Lung (tissue), 12 donors: ENCODE measurements around the gene KCNH5. TPM values are rescaled to one million over a fixed set of nuclear protein-coding genes. Genes with fewer than 3 reads are reported as not detected.
"Not testable (repeated sequence)": the region's sequence is repeated elsewhere in the genome, so short reads cannot be mapped to it uniquely, and the experiment has no call there.

Experiments
- ATAC-seq: fragments of 200-7000 bp; cut with Tn5 transposase; one replicate; pipeline ENCODE4 v1.9.1; 2020; ENCODE audit warnings: moderate number of reproducible peaks; ENCODE audit not compliant: insufficient read depth, low FRiP score
- DNase-seq, 3 donors: peaks; one replicate each; pipeline ENCODE4 v3.0.0-alpha.2; 2013 to 2017
- H3K27ac ChIP-seq, 2 donors: one replicate each; pipeline ENCODE4 v1.5.1; 2013; ENCODE audit warnings: mild to moderate bottlenecking in 2 of 2, moderate library complexity in 2 of 2, control low read depth in 1 of 2, inconsistent platforms in 1 of 2, low read depth in 1 of 2, low read length in 1 of 2
- H3K27me3 ChIP-seq, 3 donors: one replicate each; pipeline ENCODE4 v1.5.1; 2013; ENCODE audit warnings: low read length in 2 of 3; ENCODE audit not compliant: control insufficient read depth in 3 of 3, insufficient read depth in 3 of 3
- H3K36me3 ChIP-seq, 4 donors: one replicate each; pipeline ENCODE4 v1.5.1; 2013; ENCODE audit warnings: low read length in 4 of 4, mild to moderate bottlenecking in 1 of 4, moderate library complexity in 1 of 4; ENCODE audit not compliant: control insufficient read depth in 4 of 4, insufficient read depth in 4 of 4
- H3K4me1 ChIP-seq, 5 donors: one replicate each; pipeline ENCODE4 v1.5.1; 2013; ENCODE audit warnings: low read length in 5 of 5, mild to moderate bottlenecking in 2 of 5, moderate library complexity in 1 of 5; ENCODE audit not compliant: control insufficient read depth in 5 of 5, insufficient read depth in 5 of 5
- H3K4me3 ChIP-seq: one replicate; pipeline ENCODE4 v1.5.1; 2013; ENCODE audit warnings: mild to moderate bottlenecking, control low read depth, moderate library complexity
- H3K9ac ChIP-seq, 2 donors: one replicate each; pipeline ENCODE4 v1.5.1; 2013; ENCODE audit warnings: low read length in 2 of 2, control low read depth in 1 of 2; ENCODE audit not compliant: insufficient read depth in 1 of 2
- H3K9me3 ChIP-seq, 4 donors: one replicate each; pipeline ENCODE4 v1.5.1; 2013; ENCODE audit warnings: low read length in 3 of 4, mild to moderate bottlenecking in 1 of 4, moderate library complexity in 1 of 4; ENCODE audit not compliant: control insufficient read depth in 4 of 4, insufficient read depth in 3 of 4
- CTCF ChIP-seq: IDR thresholded peaks from 2 replicates; pipeline ENCODE4 v1.5.1; 2012; ENCODE audit warnings: mild to moderate bottlenecking; ENCODE audit errors: control extremely low read depth, extremely low read depth
- WGBS, 2 donors: extraction: QIAGEN DNeasy Blood & Tissue Kit; methylation state at CpG; one replicate each; pipeline ENCODE4 v1.1.7; 2013; 5-methylcytosine and 5-hydroxymethylcytosine counted together
- polyA plus RNA-seq, 2 donors: library from polyadenylated mRNA; stranded (reverse); fragments of 200-250 nt; gene quantifications; one replicate each; pipeline ENCODE4 v1.2.1, GENCODE V29; 2013
- total RNA-seq, 2 donors: library from RNA; depleted of rRNA in 1 of 2; stranded (reverse); fragments of >200 nt in 1 of 2; gene quantifications; one replicate each; pipeline ENCODE4 v1.2.1, GENCODE V29; 2014 to 2021
- donor health status: control.
- donor health status: control.
- donor health status: Bipolar disorder and iron deficiency.
- donor health status: healthy.
- donor health status: DM: yes; HTN: yes; CAD: no.

The KCNH5 gene
- total and polyA plus RNA-seq, 4 donors = 0.03 to 0.40 (median 0.08) TPM; not detected in 1

DNA sequence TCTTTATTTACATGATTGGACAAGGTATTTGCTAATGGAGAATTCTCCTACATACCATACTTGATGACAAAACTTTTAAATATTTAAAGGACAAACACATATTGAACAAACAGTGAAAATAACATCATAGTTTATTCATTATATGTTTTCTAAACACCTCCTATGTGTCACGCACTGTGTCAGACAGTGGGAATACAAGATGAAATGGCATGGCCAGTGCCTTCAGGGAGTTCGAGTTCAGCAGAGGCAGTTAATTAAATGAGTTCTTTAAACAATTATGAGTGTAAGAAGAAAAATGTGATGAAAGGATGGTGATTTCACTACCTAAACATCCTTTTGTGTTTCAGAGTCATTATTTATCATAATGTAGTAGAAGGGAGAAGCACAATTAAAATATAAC, 159.8 kb downstream of the KCNH5 start:
- Histone ChIP-seq H3K4me1 (no peaks in the 10 kb centered on the region), H3K4me3 (no peak overlapping the region), H3K9ac (no peak overlapping the region), H3K9me3 (no peaks in the 10 kb centered on the region), H3K27me3 (no peaks in the 10 kb centered on the region), H3K27ac (no peak overlapping the region), H3K36me3 (no peaks in the 10 kb centered on the region)
- DNase-seq (no peak), ATAC-seq (no peak)
- no peak for TF ChIP-seq CTCF
- 62 to 85% methylated on average over 2 of the region's 2 CpGs for WGBS, 2 donors

GRCh38 chr14:62882967-62883366, 162.3 kb downstream of the KCNH5 start:
- Histone ChIP-seq H3K27me3 (no peaks in the 10 kb centered on the region), H3K9me3 (no peaks in the 10 kb centered on the region), H3K4me1 (no peaks in the 10 kb centered on the region), H3K27ac (no peak overlapping the region), H3K36me3 (no peaks in the 10 kb centered on the region), H3K9ac (no peak overlapping the region), H3K4me3 (no peak overlapping the region)
- ATAC-seq (no peak), DNase-seq (no peak)
- no peak for TF ChIP-seq CTCF
- 86 to 94% methylated on average over 2 of the region's 2 CpGs for WGBS, 2 donors

- H3K27ac ChIP-seq = no peak overlapping the region
- H3K27me3 ChIP-seq = no peaks in the 10 kb centered on the region
- DNase-seq (no peak), ATAC-seq (no peak)
- WGBS, 2 donors = 85 to 90% methylated on average over 1 of the region's 1 CpG
- peaks cover 0 to 1% (median 0%) of the 10 kb centered on the region in 4 donors for H3K9me3 ChIP-seq
- H3K36me3 ChIP-seq = no peaks in the 10 kb centered on the region
- H3K9ac ChIP-seq = no peak overlapping the region
- no peak for TF ChIP-seq CTCF
- H3K4me3 ChIP-seq = no peak overlapping the region
- no peaks in the 10 kb centered on the region for H3K4me1 ChIP-seq
Observed at GRCh38 chr14:62866376-62866775, 178.9 kb downstream of the KCNH5 start.

- H3K36me3 ChIP-seq = no peaks in the 10 kb centered on the region
- TF ChIP-seq CTCF = no peak
- ATAC-seq (no peak), DNase-seq (no peak)
- H3K4me1 ChIP-seq = no peaks in the 10 kb centered on the region
- no peak overlapping the region for H3K9ac ChIP-seq
- no peaks in the 10 kb centered on the region for H3K27me3 ChIP-seq
- H3K27ac ChIP-seq = no peak overlapping the region
- no peak overlapping the region for H3K4me3 ChIP-seq
- peaks cover 0 to 1% (median 0%) of the 10 kb centered on the region in 4 donors for H3K9me3 ChIP-seq
Observed at GRCh38 chr14:62864588-62864987, 180.7 kb downstream of the KCNH5 start.

GRCh38 chr14:62858011-62858410, 187.2 kb downstream of the KCNH5 start:
- not testable (repeated sequence) for H3K9ac ChIP-seq, H3K27me3 ChIP-seq, H3K36me3 ChIP-seq, H3K4me1 ChIP-seq, H3K27ac ChIP-seq, H3K4me3 ChIP-seq, DNase-seq, H3K9me3 ChIP-seq, ATAC-seq
- WGBS, 2 donors = 43 to 45% methylated on average over 2 of the region's 2 CpGs
